AG04450 (cell line): ENCODE results near the gene CCS. TPM values are rescaled to one million over a fixed set of nuclear protein-coding genes. Genes with fewer than 3 reads are reported as not detected.

Experiments
- CTCF ChIA-PET: fragments of 300-600, 350-600 bp; formaldehyde crosslinking; extraction: SDS; loops from one replicate; lab custom pipeline; 2022; ENCODE audit warnings: antibody characterized with exemption, inconsistent platforms; lab: Charles Lee
- POLR2A ChIA-PET: fragments of 350-600 bp; formaldehyde crosslinking; extraction: SDS; loops from one replicate; lab custom pipeline; 2021; ENCODE audit warnings: antibody characterized with exemption, inconsistent platforms; lab: Yijun Ruan, JAX
- DNase-seq: peaks from one replicate; pipeline ENCODE4 v3.0.0-alpha.2; 2011; ENCODE audit warnings: low read depth, low spot score
- H3K27ac ChIP-seq: one replicate; pipeline ENCODE4 v1.5.1; 2012; ENCODE audit warnings: low read depth, low read length, control low read depth
- H3K27me3 ChIP-seq: one replicate; pipeline ENCODE4 v1.6.0; 2012; ENCODE audit warnings: low read length; ENCODE audit not compliant: control insufficient read depth, insufficient read depth
- H3K4me3 ChIP-seq: 2 replicates; pipeline ENCODE4 v1.5.1; 2011; ENCODE audit warnings: mild to moderate bottlenecking, low read depth, low read length, control low read depth
- H3K9me3 ChIP-seq: 2 replicates; pipeline ENCODE4 v1.5.1; 2012; ENCODE audit warnings: low read length; ENCODE audit not compliant: control insufficient read depth, insufficient read depth
- polyA plus RNA-seq: library from polyadenylated mRNA; depleted of rRNA; stranded (reverse); fragments of >200 nt; gene quantifications from 2 replicates; pipeline ENCODE4 v1.2.3, GENCODE V29; 2011
- TF ChIP-seq, protein P1 (sequence below): IDR thresholded peaks from 2 replicates; pipeline ENCODE4 v1.5.1; 2011; ENCODE audit warnings: low read depth, low read length, control low read depth, inconsistent platforms

CCS gene
- polyA plus RNA-seq, 1 experiment, result 26.7 TPM

DNA sequence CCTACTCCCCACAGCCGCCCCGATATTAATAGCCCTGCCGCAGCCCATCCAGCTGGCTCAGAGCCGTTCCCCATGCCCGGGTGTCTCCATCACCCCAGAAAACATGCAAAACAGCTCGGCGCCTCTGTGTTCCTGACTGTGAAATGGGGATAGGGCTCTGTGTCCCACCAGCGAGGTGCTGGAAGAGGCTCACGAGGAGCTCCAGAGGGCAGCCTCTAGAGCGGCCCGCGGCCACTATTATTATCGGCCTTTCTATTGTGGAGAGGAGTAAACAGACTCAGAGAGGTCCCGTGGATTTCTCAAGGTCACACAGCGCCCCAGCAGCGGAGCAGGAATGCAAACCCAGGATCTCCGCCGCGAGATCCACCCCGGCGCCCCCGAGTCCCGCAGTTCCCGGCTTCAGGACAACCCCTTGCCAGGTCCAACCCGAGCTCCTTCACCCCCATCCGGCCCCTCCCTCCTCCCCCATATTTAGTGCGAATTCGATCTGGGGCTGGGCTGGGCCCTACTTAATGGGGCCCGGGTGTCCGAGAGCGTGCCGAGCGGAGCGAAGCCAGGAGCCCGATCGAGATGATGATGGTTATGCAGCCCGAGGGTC lies 46.5 kb upstream of the CCS start, which contains the start of gene ACTN3:
TSS of gene ACTN3 (plus strand) at position 536 of the 598 bp plus-strand sequence. CDS start at position 571, 35 bp downstream.
- Histone ChIP-seq H3K9me3 (no peaks in the 10 kb centered on the region; the same call in 1 of the 2 replicates), H3K27me3 (peaks cover 13% of the 10 kb centered on the region), H3K27ac (no peak within 1 kb of the TSS), H3K4me3 (peak within 1 kb of the TSS; percentile 70)
- no peak for DNase-seq
- TF ChIP-seq, protein P1, sequence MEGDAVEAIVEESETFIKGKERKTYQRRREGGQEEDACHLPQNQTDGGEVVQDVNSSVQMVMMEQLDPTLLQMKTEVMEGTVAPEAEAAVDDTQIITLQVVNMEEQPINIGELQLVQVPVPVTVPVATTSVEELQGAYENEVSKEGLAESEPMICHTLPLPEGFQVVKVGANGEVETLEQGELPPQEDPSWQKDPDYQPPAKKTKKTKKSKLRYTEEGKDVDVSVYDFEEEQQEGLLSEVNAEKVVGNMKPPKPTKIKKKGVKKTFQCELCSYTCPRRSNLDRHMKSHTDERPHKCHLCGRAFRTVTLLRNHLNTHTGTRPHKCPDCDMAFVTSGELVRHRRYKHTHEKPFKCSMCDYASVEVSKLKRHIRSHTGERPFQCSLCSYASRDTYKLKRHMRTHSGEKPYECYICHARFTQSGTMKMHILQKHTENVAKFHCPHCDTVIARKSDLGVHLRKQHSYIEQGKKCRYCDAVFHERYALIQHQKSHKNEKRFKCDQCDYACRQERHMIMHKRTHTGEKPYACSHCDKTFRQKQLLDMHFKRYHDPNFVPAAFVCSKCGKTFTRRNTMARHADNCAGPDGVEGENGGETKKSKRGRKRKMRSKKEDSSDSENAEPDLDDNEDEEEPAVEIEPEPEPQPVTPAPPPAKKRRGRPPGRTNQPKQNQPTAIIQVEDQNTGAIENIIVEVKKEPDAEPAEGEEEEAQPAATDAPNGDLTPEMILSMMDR, result no peak
- POLR2A ChIA-PET, result interaction anchor here (0.6 to 2.2 kb wide), 14 partner anchors 10 to 132 kb away, joined by 3 to 17 read pairs (median 5); partner anchors contain the start of genes BBS1, CCDC87, CCS and CTSF
- CTCF ChIA-PET, result interaction anchor here (2.6 kb wide), 1 partner anchor 132 kb away, joined by 10 read pairs; the partner anchor contains the start of gene RBM4B

GRCh38 chr11:66546966-66547661 lies 45.9 kb upstream of the CCS start:
- POLR2A ChIA-PET, result interaction anchor here (0.6 to 2.2 kb wide), 5 partner anchors 21 to 131 kb away, joined by 4 to 17 read pairs (median 6); partner anchors contain the start of genes CTSF, PELI3 and RBM4B
- CTCF ChIA-PET, result interaction anchor here (2.6 kb wide), 1 partner anchor 131 kb away, joined by 10 read pairs; the partner anchor contains the start of gene RBM4B
- Histone ChIP-seq H3K4me3 (no peak overlapping the region), H3K9me3 (no peaks in the 10 kb centered on the region; the same call in 1 of the 2 replicates), H3K27ac (no peak overlapping the region), H3K27me3 (peaks cover 13% of the 10 kb centered on the region)
- DNase-seq, result no peak
- TF ChIP-seq, protein P1, result no peak

GRCh38 chr11:66547662-66548009 lies 45.3 kb upstream of the CCS start:
- Histone ChIP-seq H3K27ac (no peak overlapping the region), H3K4me3 (no peak overlapping the region), H3K27me3 (peaks cover 17% of the 10 kb centered on the region), H3K9me3 (no peaks in the 10 kb centered on the region; the same call in 1 of the 2 replicates)
- no peak for DNase-seq
- POLR2A ChIA-PET, result interaction anchor here (0.6 kb wide), 1 partner anchor 113 kb away, joined by 5 read pairs; no protein-coding TSS in a partner anchor
- CTCF ChIA-PET, result interaction anchor here (2.6 kb wide), 1 partner anchor 130 kb away, joined by 10 read pairs; the partner anchor contains the start of gene RBM4B
- TF ChIP-seq, protein P1, result no peak

- CTCF ChIA-PET, result interaction anchor here (1.1 kb wide), 1 partner anchor 30 kb away, joined by 3 read pairs; no protein-coding TSS in a partner anchor
Observed at GRCh38 chr11:66548041-66548440, 44.9 kb upstream of the CCS start.

More at GRCh38 chr11:66548041-66548440, 44.9 kb upstream of the CCS start:
- peaks cover 17% of the 10 kb centered on the region for H3K27me3 ChIP-seq
- H3K4me3 ChIP-seq, result no peak overlapping the region
- POLR2A ChIA-PET, result no interaction called here
- no peak overlapping the region for H3K27ac ChIP-seq
- TF ChIP-seq, protein P1, result no peak
- DNase-seq, result no peak
- H3K9me3 ChIP-seq, result no peaks in the 10 kb centered on the region; the same call in 1 of the 2 replicates
